M059J (cell line): Measurements from ENCODE around the gene SFTPD. TPM values are rescaled to one million over a fixed set of nuclear protein-coding genes. Genes with fewer than 3 reads are reported as not detected.
A peak's percentile ranks its signal among the peaks of the same experiment; 100 is the strongest.
"Not testable (repeated sequence)": the region's sequence is repeated elsewhere in the genome, so short reads cannot be mapped to it uniquely, and the experiment has no call there.

ENCODE experiments used
- DNase-seq: peaks from one replicate; pipeline ENCODE4 v3.0.0-alpha.2; 2012; ENCODE audit warnings: low read depth
- total RNA-seq: library from RNA; depleted of rRNA; stranded (reverse); fragments of >200 nt; shearing (Covaris generic); gene quantifications from 2 replicates; pipeline ENCODE4 v1.2.3, GENCODE V29; 2014; rRNA removed

SFTPD gene
- total RNA-seq = not detected in 2 replicates

GRCh38 chr10:79948976-79949722 lies at the start of gene SFTPD:
Gene SFTPD, minus strand, starts transcription at chr10:79949105. Its CDS starts 2,446 bp downstream, at chr10:79946659.
- DNase-seq = no peak

- no peak for DNase-seq
Measured at GRCh38 chr10:79995979-79996634, 47.2 kb upstream of the SFTPD start.

GRCh38 chr10:79994556-79994955 lies 45.7 kb upstream of the SFTPD start:
- no peak for DNase-seq

GRCh38 chr10:79988199-79988598 lies 39.3 kb upstream of the SFTPD start:
- not testable (repeated sequence) for DNase-seq

DNA sequence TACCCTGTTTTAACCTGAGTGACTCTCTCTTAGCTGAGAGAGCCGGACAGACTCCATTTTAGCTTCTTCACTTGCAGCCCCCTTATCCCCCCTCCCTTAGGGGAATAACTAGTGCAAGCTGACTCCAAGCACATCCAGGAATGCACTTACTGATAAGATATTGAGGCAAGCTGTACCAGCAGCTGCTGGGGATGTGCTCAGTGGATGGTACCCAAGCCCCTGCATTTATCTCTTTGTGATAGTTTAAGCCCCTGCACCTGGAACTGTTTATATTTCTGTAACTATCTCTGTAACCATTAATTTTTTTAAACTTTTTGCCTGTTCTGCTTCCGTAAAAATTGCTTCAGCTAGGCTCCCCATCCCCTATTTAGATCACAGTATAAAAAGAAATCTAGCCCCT lies 37.8 kb upstream of the SFTPD start:
- DNase-seq = not testable (repeated sequence)

DNA sequence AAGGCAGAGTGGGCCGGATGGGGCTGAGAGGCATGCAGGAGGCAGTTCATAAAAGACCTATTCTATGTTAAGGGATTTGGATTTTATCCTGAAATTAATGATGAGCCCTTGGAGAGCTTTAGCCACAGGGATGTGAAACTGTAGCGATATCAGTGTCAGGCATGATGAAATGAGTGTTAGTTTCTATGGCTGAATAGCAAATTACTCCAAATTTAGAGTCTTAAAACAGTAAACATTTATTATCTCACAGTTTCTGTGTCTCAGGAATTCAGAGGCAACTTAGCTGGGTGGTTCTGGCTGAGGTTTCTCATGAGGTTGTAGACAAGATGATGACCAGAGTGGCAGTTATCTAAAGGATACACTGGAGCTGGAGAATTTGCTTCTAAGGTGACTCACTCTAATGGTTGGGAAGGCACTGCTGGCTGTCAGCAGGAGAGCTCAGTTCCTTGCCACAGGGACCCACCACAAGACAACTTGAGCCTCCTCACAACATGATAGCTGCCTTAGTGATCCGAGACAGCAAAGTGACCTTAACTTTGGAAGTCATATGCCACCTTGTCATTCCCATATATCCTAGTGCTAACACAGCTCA lies 36.7 kb upstream of the SFTPD start:
- peak; percentile 2 for DNase-seq

GRCh38 chr10:79984851-79985250 lies 35.9 kb upstream of the SFTPD start:
- peak; percentile 58 for DNase-seq

DNA sequence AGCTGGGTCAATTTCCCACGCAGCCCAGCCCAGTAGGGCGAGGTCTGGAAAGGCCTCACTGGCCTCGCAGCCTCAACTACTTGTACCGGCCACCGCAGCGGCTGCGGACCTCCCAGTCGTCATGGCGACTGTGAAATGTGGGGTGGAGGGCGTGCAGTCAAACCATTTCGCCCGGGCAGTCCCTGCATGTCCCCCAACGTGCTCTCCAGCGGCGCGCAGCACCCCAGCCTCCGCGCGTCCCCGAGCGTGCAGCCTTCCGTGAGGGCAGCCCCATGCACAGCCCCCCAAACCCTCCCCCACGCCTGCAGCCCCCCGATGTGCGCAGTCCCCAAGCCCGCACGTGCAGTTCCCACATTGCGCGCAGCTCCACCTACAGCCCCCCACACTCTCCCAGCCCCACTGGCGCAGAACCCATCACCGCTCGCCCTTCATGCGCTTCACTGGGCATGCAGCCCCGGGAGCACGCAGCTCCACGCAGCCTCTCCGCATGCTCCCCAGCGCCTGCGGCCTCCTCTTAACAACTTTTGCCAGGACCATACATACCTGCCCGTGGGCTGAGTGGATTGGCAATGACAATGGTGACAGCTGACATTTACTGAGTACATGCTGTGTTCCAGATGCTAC lies 34.5 kb upstream of the SFTPD start:
- no peak for DNase-seq

DNA sequence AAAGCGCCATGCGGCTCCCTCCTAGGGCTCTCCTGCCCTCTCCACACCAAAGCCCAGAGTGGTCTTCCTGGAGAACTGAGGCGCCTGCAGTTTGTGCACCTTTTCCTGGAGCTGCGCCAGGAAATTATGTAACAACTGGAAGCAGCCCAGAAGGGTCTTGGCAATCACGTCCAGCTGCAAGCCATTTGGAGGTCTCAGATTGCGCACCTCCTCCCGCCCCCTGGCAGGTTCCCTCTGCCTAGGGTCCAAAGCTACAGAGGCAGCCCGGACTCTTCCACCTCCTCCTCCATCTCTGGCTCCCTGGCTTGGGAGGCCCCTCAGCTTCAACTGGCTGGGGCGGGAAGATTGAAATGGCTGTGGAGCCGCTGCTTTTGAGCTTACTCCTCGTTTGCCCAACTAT lies 34.0 kb upstream of the SFTPD start:
- no peak for DNase-seq

DNA sequence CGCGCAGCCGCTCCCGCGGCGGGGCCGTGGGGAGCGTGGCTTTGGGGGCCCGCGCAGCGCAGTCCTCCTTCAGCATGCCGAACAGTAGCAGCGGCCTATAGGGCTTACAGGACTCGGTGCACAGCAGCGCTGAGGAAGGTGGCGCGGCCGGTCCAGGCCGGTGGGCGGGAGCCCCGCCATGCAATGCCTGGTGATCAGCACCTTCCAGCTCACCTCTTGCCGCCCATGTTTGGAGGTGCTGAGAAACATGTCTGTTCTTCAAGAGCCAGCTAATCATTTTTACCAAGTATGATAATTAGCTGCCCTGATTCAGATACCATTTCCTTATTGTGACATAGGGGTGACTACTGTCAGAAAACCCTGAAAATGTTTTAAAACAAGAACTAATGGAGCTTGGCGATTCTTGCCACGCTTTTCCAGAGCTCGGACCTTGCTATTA lies 33.5 kb upstream of the SFTPD start:
- peak; percentile 7 for DNase-seq

- DNase-seq = peak; percentile 57
Measured at GRCh38 chr10:79981450-79982361, 32.8 kb upstream of the SFTPD start.

DNA sequence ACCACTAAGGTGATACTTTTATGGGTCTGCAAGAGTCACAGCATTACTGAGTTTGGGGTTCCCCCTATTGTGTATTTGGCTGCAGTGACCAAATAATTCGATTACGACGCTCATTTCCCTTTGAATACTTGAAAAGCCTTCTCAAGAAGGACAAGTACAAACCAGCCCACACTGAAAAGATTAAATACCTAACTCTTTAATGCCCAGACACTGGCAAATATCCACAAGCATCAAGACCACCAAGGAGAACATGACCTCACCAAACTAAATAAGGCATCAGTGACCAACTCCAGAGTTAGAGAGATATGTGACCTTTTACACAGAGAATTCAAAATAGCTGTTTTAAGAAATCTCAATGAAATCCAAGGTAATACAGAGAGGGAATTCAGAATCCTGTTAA lies 31.8 kb upstream of the SFTPD start:
- no peak for DNase-seq

- no peak for DNase-seq
Measured at GRCh38 chr10:79979976-79980687, 31.2 kb upstream of the SFTPD start.

DNA sequence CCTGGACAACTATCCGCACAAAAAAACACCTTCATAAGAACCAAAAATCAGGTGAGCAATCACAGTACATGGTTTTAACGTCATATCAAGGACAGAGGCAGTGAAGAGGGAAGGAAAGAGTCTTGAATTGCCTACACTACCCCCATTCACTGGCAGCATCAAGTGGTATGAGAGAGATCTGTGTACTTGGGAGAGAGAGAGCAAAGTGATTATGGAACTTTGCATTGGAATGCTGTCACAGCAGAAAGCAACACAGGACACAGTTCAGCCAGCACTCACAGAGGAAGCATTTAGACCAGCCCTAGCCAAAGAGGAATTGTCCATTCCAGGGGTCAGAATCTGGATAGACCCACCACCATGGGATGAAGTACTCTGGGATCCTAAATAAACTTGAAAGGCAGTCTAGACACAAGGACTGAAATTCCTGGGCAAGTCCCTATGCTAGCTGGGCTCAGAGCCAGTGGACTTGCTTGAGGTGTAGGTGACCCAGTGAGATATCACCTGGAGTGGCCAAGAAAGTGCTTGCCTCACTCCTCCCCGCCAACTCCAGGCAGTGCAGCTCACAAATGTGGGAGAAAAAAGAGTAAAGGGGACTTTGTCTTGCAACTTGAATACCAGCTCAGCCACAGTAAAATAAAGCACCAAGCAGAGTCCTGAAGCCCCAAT lies 30.5 kb upstream of the SFTPD start:
- no peak for DNase-seq

DNA sequence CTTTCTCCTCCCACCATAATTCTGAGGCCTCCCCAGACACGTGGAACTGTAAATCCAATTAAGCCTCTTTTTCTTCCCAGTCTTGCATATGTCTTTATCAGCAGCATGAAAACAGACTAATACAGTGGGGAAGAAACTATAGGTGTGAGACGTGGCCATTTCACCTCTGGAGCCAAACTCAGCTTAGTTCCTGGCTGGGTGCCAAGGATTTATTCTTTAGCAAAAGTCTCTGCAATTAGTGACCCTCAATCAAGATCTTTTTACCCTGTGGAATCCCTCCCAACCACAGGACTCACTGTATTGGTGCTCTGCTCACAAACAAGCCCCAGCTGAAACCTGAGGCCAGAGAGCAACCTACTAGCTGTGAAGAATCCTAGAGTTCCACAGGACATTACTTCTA lies 28.1 kb upstream of the SFTPD start:
- no peak for DNase-seq

DNA sequence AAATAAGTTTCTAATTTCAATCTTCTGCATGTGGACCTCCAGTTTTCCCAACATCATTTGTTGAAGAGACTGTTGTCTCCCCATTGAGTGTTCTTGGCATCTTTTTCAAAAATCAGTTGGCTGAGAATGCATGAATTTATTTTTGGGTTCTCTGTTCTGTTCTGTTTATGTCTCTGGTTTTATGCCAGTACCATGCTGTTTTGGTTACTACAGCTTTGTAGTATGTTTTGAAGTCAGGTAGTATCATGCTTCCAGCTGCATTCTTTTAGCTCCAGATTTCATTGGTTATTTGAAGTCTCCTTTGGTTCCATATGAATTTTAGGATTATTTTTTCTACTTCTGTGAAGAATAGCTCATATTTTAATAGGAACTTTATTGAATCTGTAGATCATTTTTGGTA lies 21.2 kb upstream of the SFTPD start:
- DNase-seq = no peak

DNA sequence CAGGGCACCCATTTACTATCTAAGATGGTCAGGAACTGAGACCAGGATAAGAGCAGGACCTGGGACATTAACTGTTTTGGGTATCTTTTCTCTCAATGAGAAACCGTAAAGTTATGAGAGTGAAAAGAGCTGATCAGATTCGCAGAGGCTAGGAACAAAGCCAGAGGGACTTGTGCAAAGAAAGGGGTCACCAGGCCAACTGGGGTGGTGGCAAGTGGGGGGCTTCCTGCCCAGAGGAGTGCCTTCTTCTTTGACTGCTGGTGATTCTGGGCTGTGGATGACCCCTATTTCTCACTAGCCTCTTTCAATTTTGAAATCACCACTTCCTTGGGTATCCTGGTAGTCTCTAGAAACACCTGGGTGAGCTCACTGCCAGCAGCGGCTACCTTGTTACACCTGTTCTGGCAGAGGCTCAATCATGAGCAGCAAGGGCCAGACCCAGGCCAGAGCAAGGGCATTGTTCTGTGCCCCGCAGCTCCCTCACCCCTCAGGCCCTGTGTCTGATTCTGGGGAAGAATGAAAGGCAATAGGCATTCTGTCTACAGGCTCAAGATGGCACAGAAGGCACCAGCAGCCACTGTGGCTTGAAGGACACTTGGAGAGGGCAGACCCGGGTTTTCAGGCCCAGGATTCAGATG lies 999 bp downstream of the SFTPD start:
- no peak for DNase-seq

DNA sequence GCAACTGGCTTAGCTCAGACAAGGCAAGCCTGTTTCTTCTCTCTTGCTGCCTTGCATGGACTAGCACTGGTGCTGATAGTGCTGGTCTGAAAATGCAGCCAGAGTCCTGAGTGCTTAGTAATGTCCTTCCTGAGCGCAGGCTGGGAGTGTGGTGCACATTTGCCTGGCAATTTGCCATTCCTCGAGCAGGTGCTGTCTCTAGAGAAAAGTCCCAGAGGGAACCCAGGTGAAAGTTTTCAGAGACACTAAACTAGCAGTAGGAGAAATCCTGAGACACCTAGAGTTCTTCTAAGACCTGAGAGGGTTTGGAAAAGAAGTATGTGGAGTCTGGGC lies 1.9 kb downstream of the SFTPD start:
- DNase-seq = peak; percentile 5

- no peak for DNase-seq
Measured at GRCh38 chr10:79946271-79947082, 2.4 kb downstream of the SFTPD start.
